Measurements from ENCODE around the gene MARK3.

Gene MARK3

DNA sequence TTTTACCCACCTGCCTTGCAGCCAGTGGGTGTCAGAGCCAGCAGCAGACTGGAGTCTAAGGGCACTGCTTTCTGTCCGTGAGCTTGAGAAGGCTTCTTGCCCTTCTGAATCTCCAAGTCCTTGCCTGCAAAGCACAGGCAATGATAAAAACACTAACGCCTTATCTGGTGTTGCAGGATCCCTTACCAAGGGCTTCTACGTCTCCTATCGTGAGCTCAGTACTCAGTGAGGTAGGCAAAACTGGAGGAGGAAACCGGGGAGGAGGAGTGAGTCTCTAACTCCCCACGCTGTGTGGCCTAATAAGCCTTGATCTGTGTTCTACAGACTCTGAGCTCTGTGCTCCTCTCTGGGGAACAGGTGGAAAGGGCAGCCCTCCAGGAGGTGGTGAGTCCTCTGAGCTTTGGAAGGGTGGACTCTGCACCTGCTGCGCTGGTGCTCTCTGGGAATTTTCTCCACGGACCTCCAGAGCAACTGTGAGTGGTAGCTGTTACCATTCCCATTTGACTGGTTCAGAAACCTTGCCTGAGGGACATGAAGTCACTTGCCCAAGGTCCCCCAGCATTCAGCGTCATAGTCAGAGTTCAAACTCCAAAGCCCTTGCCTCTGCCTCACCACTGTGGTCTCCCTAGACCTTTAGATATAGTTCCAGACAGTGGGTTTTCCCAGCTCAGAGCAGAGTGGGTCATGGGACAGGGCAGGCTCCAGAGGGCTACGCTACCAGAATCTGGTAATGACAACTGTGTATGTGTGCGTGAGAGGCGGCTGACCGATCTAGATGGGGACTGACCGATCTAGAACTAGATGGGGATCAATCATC lies 7.0 kb upstream of the MARK3 start:
- TF ChIP-seq, protein P1, sequence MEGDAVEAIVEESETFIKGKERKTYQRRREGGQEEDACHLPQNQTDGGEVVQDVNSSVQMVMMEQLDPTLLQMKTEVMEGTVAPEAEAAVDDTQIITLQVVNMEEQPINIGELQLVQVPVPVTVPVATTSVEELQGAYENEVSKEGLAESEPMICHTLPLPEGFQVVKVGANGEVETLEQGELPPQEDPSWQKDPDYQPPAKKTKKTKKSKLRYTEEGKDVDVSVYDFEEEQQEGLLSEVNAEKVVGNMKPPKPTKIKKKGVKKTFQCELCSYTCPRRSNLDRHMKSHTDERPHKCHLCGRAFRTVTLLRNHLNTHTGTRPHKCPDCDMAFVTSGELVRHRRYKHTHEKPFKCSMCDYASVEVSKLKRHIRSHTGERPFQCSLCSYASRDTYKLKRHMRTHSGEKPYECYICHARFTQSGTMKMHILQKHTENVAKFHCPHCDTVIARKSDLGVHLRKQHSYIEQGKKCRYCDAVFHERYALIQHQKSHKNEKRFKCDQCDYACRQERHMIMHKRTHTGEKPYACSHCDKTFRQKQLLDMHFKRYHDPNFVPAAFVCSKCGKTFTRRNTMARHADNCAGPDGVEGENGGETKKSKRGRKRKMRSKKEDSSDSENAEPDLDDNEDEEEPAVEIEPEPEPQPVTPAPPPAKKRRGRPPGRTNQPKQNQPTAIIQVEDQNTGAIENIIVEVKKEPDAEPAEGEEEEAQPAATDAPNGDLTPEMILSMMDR (IDR thresholded peaks at IDR 0.05; ENCODE audit: borderline replicate concordance, insufficient read depth, low read depth, low read length) = no peak

DNA sequence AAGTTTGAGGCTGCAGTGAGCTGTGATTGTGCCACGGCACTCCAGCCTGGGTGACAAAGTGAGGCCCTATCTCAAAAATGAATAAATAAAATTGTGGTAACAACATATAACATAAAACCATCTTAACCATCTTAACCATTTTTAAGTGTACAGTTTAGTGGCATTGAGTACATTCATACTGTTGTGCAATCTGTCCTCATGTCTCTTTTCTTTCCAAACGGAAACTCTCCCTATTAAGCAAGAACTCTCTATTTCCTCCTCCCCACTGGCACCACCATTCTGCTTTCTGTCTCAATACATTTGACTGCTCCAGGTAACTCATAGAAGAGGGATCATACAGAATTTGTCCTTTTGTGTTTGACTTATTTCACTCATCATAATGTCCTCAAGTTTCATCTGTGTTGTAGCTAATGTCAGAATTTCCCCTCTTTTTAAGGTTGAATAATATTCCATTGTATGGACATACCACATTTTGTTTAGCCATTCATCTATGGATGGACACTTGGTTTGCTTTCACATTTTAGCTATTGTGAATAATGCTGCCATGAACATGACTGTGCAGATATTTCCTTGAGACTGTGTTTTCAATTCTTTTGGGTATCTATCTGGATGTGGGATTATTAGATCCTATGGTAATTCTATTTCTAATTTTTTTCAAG lies 4.4 kb upstream of the MARK3 start:
- TF ChIP-seq, protein P1 (IDR thresholded peaks at IDR 0.05; ENCODE audit: borderline replicate concordance, insufficient read depth, low read depth, low read length) = no peak
- H3K4me3 ChIP-seq (ENCODE audit: low read depth, low read length) = no peak overlapping the region

More for the DNA sequence above, 7.0 kb upstream of the MARK3 start:
- no peak overlapping the region for H3K4me3 ChIP-seq (ENCODE audit: low read depth, low read length)

DNA sequence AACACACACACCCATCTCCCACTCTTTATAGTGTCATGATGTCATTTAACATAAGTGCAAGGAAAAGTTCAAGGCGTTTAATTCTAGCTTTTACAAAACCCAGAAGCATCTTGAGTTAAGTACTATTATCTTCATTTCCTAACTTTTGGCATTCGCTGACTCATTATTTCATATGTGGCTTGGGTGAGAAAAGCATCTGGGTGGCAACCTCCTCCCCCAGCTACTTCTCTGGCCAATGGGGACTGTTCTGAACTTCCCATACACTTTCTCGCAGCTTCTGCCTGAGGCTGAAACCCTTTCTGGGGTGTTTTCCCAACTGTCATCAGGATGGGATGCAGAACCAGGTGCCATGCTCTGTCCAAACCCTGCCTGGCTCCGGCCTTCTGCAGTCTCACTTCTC lies 2.8 kb upstream of the MARK3 start:
- TF ChIP-seq, protein P1 (IDR thresholded peaks at IDR 0.05; ENCODE audit: borderline replicate concordance, insufficient read depth, low read depth, low read length) = no peak
- no peak overlapping the region for H3K4me3 ChIP-seq (ENCODE audit: low read depth, low read length)

DNA sequence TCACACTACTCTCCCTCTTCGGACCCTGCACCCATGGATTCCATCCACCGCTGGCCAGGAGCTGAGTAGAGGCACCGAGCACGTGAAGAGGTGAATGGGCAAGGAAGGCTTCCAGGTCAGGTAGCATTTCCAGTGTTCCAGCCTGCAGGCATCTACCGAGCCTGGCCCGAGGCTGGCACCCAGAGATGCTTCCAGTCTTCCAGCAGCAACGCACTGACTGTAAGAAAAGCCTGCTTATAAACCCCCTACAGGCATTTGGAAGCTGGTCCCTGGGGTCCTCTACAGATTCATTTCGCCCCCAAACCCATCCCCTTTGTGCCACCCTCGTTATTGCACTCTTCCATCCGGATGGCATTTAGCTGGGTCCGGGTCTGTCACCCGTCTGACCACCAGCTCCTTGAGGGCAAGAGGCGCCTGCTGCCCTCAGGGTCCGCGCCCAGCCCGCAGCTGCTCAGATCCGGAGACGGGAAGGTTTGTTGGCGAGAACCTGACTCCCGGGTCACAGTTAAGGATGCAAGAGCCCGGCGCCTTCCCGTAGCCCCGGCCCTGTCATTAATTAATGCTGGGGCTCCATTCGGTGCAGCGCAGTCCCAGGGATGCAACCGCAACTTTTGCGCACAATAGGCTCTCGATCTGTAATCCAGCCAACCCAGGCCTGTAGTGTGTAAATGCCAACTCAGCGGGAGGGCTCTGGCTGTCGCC lies 614 bp upstream of the MARK3 start:
- TF ChIP-seq, protein P1 (IDR thresholded peaks at IDR 0.05; ENCODE audit: borderline replicate concordance, insufficient read depth, low read depth, low read length) = no peak

DNA sequence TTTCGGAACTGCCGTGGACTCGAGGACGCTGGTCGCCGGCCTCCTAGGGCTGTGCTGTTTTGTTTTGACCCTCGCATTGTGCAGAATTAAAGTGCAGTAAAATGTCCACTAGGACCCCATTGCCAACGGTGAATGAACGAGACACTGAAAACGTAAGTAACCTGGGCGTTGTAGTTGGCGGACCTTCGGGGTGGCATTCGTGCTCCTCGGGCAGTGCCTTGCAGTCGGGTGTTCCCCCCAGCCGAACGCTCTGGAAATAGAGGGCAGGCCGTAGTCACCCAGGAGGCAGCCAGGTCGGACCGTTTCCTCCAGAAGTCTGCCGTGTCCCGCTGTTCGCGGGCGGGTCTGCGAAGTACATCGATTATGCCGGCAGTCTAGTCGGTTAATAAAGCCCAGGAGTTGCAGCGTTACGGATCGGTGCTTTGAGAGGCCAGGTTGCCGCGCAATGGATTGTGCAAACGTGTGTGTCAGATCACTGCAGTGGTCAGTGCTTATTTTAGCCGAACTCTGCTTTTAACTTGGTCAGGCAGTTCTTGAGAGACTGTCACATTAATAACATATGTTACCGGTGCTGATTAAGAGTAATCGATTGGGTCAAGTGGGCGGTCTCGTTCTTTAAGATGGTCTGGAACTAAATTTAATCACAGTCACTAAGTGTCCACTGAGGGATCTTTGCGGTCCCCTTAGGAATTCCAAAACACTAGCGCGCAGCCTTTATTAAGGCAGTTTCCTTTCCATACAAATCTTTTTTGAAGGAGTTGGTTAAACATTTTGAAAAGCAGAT lies 906 bp downstream of the MARK3 start:
- TF ChIP-seq, protein P1 (IDR thresholded peaks at IDR 0.05; ENCODE audit: borderline replicate concordance, insufficient read depth, low read depth, low read length) = no peak
- H3K4me3 ChIP-seq (ENCODE audit: low read depth, low read length) = peak overlapping the region; percentile 98

More for the DNA sequence above, 614 bp upstream of the MARK3 start:
- peak overlapping the region; percentile 98 for H3K4me3 ChIP-seq (ENCODE audit: low read depth, low read length)

DNA sequence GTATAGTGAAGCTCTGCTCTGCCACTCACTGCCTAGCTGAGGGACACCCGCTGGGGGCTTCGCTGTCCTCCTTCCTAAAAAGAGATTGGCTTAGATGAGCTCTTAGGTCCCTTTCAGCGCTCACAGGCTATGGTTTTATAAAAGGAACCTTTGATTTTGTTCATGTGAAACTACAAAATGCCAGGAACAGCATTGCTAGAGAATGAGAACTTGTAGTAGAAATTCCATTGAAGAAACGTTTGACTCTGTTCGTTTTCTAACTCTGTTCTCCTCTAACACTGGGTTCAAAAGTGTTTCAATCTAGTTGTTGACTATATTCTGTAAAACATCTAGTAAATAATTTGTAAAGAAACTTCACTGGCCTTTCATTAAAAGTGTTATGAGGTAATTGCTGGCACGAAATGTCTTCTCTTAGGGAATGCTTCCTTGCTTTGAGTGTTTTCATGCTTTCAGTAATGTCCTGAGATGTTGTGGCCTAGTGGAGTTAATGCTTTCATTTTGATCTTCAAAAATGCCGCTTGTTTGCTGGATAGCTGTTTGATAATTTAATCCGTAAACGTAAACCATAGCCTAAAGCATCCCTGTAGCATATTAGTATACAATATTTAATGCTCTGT lies 1.6 kb downstream of the MARK3 start:
- peak overlapping the region; percentile 98 for H3K4me3 ChIP-seq (ENCODE audit: low read depth, low read length)
- TF ChIP-seq, protein P1 (IDR thresholded peaks at IDR 0.05; ENCODE audit: borderline replicate concordance, insufficient read depth, low read depth, low read length) = no peak
